GM21390 (cell line): Measurements from ENCODE around the gene MAEA.
"Not testable (repeated sequence)": the region's sequence is repeated elsewhere in the genome, so short reads cannot be mapped to it uniquely, and the experiment has no call there.

Experiments used
- ATAC-seq: cut with Tn5 transposase; IDR thresholded peaks from one replicate; pipeline ENCODE4 v1.9.1; 2021; ENCODE audit not compliant: unreplicated experiment

Gene MAEA

GRCh38 chr4:1277667-1278665, 11.7 kb upstream of the MAEA start:
- no peak for ATAC-seq

- no peak for ATAC-seq
Measured at GRCh38 chr4:1279253-1279652, 10.4 kb upstream of the MAEA start.

DNA sequence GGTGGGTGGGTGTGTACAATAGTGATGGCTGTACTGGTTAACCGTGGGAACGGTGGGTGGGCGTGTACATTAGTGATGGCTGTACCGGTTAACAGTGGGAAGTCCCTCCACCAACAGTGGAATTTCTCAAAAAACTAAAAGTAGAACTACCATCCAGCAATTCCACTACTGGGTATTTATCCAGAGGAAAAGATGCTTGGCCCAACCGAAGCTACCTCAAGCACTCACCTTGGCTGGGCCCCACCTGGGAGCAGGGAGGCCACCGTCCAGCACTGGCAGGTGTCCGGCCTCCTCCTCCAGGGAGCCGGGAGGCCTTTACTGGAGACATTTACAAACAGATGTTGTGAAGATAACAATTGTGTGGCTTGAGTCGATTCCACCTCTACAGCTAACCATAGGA, 6.0 kb upstream of the MAEA start:
- no peak for ATAC-seq

GRCh38 chr4:1285151-1285789, 4.4 kb upstream of the MAEA start:
- no peak for ATAC-seq

GRCh38 chr4:1285790-1286553, 3.7 kb upstream of the MAEA start:
- ATAC-seq = no peak

GRCh38 chr4:1288786-1289185, 905 bp upstream of the MAEA start:
- ATAC-seq = no peak

- peak; percentile 7 for ATAC-seq
Measured at GRCh38 chr4:1290165-1290977, 680 bp downstream of the MAEA start.

- ATAC-seq = no peak
Measured at GRCh38 chr4:1291091-1291490, 1.4 kb downstream of the MAEA start.

DNA sequence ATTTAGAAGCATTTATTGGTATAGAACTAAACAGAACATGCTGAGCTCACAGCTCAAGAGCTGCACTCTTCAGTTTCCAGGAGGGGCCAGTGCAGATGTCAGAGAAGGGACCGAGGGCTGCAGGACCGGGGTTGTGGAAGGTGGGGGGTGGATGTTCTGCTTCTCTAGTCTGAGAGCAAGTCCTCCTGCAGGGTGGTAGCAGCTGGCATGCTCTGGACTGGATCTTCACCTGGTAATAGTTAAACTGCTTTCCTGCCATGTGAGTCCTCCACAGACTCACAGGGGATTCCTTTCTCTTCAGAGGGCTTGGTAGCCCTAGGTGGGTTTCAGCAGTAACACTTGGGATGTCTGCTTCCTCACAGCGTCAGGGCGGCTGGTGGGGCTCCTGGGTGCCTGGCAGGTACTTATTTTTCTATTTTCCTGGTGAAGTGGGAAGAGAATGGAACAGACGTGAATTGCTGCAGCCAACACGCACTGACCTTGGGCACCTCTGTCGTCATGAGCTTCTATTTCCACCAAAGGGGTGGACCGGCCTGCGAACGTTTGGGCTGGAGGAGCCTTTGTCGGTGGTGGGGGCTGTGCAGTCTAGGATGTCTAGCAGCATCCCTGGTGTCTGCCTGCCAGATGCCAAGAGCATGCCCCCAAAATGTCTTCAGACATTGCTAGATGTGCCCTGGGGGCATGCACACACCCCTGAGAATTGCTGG, 2.5 kb downstream of the MAEA start:
- no peak for ATAC-seq

- not testable (repeated sequence) for ATAC-seq
Measured at GRCh38 chr4:1292703-1293011, 3.0 kb downstream of the MAEA start.

DNA sequence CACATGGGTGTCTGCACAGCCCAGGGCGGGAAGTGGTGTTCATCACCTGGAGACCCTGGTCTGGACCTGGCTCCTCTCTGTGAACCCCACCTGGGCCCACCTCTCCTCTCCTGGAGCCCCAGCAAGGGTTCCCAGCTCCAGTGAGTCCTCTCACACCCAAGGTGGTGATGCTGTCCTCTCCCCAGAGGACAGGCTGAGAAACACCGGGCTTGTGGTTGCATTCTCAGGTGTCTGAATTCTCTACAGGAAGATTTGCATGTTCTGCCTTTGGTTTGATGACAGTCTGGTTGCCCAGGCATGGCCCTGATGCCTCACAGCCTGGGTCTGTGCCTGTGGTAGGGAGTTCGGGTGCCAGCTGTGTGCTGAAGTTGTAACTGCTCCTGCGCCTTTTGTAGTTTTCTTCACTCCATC, 3.8 kb downstream of the MAEA start:
- ATAC-seq = no peak

- ATAC-seq = no peak
Measured at GRCh38 chr4:1293991-1294390, 4.3 kb downstream of the MAEA start.

GRCh38 chr4:1294424-1294823, 4.7 kb downstream of the MAEA start:
- no peak for ATAC-seq

- ATAC-seq = no peak
Measured at GRCh38 chr4:1294891-1295290, 5.2 kb downstream of the MAEA start.

DNA sequence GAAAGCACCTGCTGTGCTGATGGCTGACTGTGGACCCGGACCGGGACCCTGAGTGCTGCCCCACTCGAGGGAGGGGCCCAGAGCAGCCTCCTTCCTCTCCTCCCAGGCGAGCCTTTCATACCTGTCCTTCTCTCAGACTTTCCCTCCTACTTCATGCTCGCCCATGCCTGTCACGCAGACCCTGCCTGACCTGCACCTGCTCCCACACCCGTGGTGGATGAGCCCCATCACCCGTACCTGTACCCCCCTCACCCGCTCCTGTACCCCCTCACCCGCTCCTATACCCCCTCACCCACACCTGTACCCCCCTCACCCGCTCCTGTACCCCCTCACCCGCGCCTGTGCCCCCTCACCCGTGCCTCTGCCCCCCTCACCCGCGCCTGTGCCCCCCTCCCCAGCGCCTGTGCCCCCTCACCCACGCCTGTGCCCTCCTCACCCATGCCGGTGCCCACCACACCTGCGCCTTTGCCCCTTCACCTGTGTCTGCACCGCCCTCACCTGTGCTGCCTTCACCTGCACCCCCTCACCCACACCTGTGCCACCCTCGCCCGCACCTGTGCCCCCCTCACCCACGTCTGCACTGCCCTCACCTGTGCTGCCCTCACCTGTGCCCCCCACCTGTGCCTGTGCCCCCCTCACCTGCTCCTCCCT, 5.8 kb downstream of the MAEA start:
- no peak for ATAC-seq

DNA sequence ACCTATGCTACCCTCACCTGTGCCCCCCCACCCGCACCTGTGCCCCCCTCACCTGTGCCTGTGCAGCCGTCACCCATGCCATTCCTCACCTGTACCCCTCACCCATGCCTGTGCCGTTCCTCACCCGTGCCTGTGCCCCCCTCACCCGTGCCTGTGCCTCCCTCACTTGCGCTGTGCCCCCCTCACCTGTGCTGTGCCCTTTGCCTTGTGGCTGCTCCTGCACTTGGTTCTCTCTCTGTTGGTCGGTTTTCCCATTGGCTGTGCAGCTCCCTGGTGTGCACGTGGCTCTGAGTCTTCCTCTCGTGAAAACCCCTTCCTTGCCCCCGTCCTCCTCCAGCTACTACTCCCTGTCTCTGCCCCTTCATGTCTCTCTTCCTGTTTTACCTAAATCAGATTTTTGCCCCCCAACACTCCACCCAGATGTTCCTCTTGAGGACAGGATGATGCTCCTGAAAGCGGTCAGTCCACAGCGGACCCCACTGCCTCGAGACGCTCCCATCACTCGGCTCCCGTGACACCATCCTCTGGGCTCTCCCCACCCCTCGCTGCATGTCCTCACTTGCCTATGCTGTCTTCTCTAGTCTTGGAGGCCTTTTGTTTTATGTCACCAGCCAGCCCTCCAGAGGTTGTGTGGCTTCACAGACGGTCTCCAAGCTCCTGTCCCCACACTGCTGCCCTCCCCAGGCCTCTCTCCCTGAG, 6.8 kb downstream of the MAEA start:
- ATAC-seq = no peak

DNA sequence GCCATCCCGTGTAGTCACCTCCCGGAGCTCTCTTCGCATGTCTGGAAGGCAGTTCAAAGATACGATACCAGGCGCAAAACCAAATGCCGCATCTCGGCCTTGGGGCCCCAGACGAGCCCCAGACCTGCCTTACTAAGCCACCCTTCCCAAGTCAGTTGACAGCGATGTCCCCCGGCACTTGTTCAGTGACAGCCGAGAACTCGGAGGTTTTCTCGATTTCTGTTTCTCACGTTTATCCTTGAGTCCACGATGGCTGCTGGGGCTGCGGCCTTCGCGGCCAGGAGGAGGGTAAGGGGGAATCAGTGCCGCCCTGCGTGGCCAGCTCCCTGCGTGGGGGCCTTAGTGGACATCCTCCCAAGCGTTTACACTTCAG, 7.3 kb downstream of the MAEA start:
- ATAC-seq = no peak

- no peak for ATAC-seq
Measured at GRCh38 chr4:1297456-1298325, 8.0 kb downstream of the MAEA start.
